Small intestine (tissue), 16 donors: Measurements from ENCODE around the gene TMPRSS7. TPM values are rescaled to one million over a fixed set of nuclear protein-coding genes. Genes with fewer than 3 reads are reported as not detected.

Experiments used
- DNase-seq, 2 donors: peaks; one replicate each; pipeline versions ENCODE4 v3.0.0 to v3.0.0-alpha.2; 2013
- FAIRE-seq: peaks from 2 replicates; lab custom pipeline; 2012; peaks lifted over from hg19 to GRCh38; lab: Jason Lieb, UNC
- H3K27ac ChIP-seq, 3 donors: one replicate each; pipeline ENCODE4 v1.5.1; 2013; ENCODE audit warnings: low read length in 2 of 3, mild to moderate bottlenecking in 2 of 3, control low read depth in 1 of 3, inconsistent platforms in 1 of 3, low read depth in 1 of 3, moderate library complexity in 1 of 3
- H3K27me3 ChIP-seq, 3 donors: one replicate each; pipeline ENCODE4 v1.6.1; 2013; ENCODE audit warnings: low read length in 3 of 3, inconsistent platforms in 1 of 3; ENCODE audit not compliant: control insufficient read depth in 3 of 3, insufficient read depth in 3 of 3
- H3K36me3 ChIP-seq, 3 donors: one replicate each; pipeline ENCODE4 v1.6.1; 2013; ENCODE audit warnings: low read length in 3 of 3, inconsistent platforms in 1 of 3, low read depth in 1 of 3, mild to moderate bottlenecking in 1 of 3, moderate library complexity in 1 of 3; ENCODE audit not compliant: control insufficient read depth in 3 of 3, insufficient read depth in 2 of 3
- H3K4me1 ChIP-seq, 3 donors: one replicate each; pipeline ENCODE4 v1.6.1; 2013; ENCODE audit warnings: low read length in 2 of 3, inconsistent platforms in 1 of 3, low read depth in 1 of 3, mild to moderate bottlenecking in 1 of 3, moderate library complexity in 1 of 3; ENCODE audit not compliant: control insufficient read depth in 3 of 3, insufficient read depth in 2 of 3
- H3K4me3 ChIP-seq, 3 donors: one replicate each; pipeline ENCODE4 v1.5.1; 2013; ENCODE audit warnings: low read length in 3 of 3, control low read depth in 1 of 3, inconsistent platforms in 1 of 3, low read depth in 1 of 3, mild to moderate bottlenecking in 1 of 3, moderate library complexity in 1 of 3
- H3K9me3 ChIP-seq, 2 donors: one replicate each; pipeline ENCODE4 v1.6.1; 2013; ENCODE audit warnings: low read depth in 1 of 2, low read length in 1 of 2; ENCODE audit not compliant: control insufficient read depth in 2 of 2, insufficient read depth in 1 of 2
- WGBS, 3 donors: extraction: QIAGEN DNeasy Blood & Tissue Kit; methylation state at CpG; one replicate each; pipeline ENCODE4 v1.1.7; 2013; 5-methylcytosine and 5-hydroxymethylcytosine counted together
- long read RNA-seq, 10 donors: transcript quantifications; one replicate each; lab custom pipeline, GENCODE V29; 2026
- polyA plus RNA-seq, 4 donors: library from polyadenylated mRNA; stranded (reverse) in 3 of 4; unstranded in 1 of 4; fragments of 200-250 nt in 3 of 4; fragments of 120-200 nt in 1 of 4; gene quantifications; one replicate each; pipeline versions ENCODE4 v1.2.1 to v1.2.3, GENCODE V29; 2013
- donor health status: healthy with polysubstance abuse.
- donor health status: control.
- donor health status: control.
- donor health status: Bipolar disorder and iron deficiency.
- donor health status: healthy.

TMPRSS7 gene
- polyA plus RNA-seq = under 1 TPM in 3 of 4 donors, not detected in 1; 0.22 to 0.81 (median 0.31) TPM
- long read RNA-seq, donor 1 = 0 reads
- long read RNA-seq, donor 2 = 0 reads
- long read RNA-seq, donor 3 = 0 reads
- long read RNA-seq, donor 4 = 0 reads
- long read RNA-seq, donor 5 = 0 reads
- long read RNA-seq, donor 6 = 0 reads
- long read RNA-seq, donor 7 = 0 reads
- long read RNA-seq, donor 8 = 0 reads
- long read RNA-seq, donor 9 = 0 reads
- long read RNA-seq, donor 10 = 0 reads

GRCh38 chr3:112034436-112034835, at the start of gene TMPRSS7:
TMPRSS7 (plus strand) TSS chr3:112034736; CDS start chr3:112034846, 110 bp downstream.
- DNase-seq = no peak

GRCh38 chr3:111986800-111987199, 47.7 kb upstream of the TMPRSS7 start:
- Histone ChIP-seq H3K4me1 (peaks cover 0 to under 1% (median 0%) of the 10 kb centered on the region in 3 donors), H3K36me3 (peaks cover 4 to 9% (median 5%) of the 10 kb centered on the region in 3 donors), H3K27ac (no peak overlapping the region), H3K4me3 (no peak overlapping the region), H3K27me3 (no peaks in the 10 kb centered on the region), H3K9me3 (no peaks in the 10 kb centered on the region)
- 58 to 75% (median 62%) methylated on average over 3 of the region's 3 CpGs for WGBS, 3 donors
- FAIRE-seq = no peak
- no peak for DNase-seq

More at GRCh38 chr3:112034436-112034835, at the start of gene TMPRSS7:
- Histone ChIP-seq H3K27me3 (no peaks in the 10 kb centered on the region), H3K9me3 (peaks cover 0 to 4% of the 10 kb centered on the region in 2 donors), H3K27ac (no peak within 1 kb of the TSS), H3K36me3 (no peaks in the 10 kb centered on the region), H3K4me3 (no peak within 1 kb of the TSS), H3K4me1 (peaks cover 0 to 6% (median 0%) of the 10 kb centered on the region in 3 donors)
- WGBS, 3 donors = 89 to 96% (median 95%) methylated on average over 4 of the region's 4 CpGs
- no peak for FAIRE-seq

GRCh38 chr3:111989061-111989678, 45.4 kb upstream of the TMPRSS7 start:
- H3K9me3 ChIP-seq = no peaks in the 10 kb centered on the region
- H3K4me3 ChIP-seq = no peak overlapping the region
- peaks cover 4 to 9% (median 5%) of the 10 kb centered on the region in 3 donors for H3K36me3 ChIP-seq
- DNase-seq = peak; percentile 63 to 69
- H3K4me1 ChIP-seq = no peaks in the 10 kb centered on the region
- H3K27me3 ChIP-seq = no peaks in the 10 kb centered on the region
- 56 to 66% (median 57%) methylated on average over 3 of the region's 3 CpGs for WGBS, 3 donors
- FAIRE-seq = peak; percentile 83
- no peak overlapping the region for H3K27ac ChIP-seq

- H3K36me3 ChIP-seq = peaks cover 0 to 3% (median 1%) of the 10 kb centered on the region in 3 donors
- H3K27ac ChIP-seq = peak overlapping the region in 1 of 3 donors; percentile 14
- H3K27me3 ChIP-seq = no peaks in the 10 kb centered on the region
- DNase-seq (no peak), FAIRE-seq (no peak)
- WGBS, 3 donors = 74 to 93% (median 81%) methylated on average over 2 of the region's 2 CpGs
- H3K4me1 ChIP-seq = no peaks in the 10 kb centered on the region
- H3K9me3 ChIP-seq = no peaks in the 10 kb centered on the region
- H3K4me3 ChIP-seq = no peak overlapping the region
Observed at GRCh38 chr3:111993038-111993437, 41.5 kb upstream of the TMPRSS7 start.

GRCh38 chr3:111998636-111999483, 35.7 kb upstream of the TMPRSS7 start, which contains the start of gene TAGLN3:
TAGLN3 (plus strand) TSS chr3:111998922; CDS start chr3:111999423, 501 bp downstream.
- no peak for FAIRE-seq
- Histone ChIP-seq H3K9me3 (no peaks in the 10 kb centered on the region), H3K4me1 (peaks cover 0 to 17% (median 5%) of the 10 kb centered on the region in 3 donors), H3K27ac (no peak within 1 kb of the TSS), H3K27me3 (peaks cover 0 to 25% (median 0%) of the 10 kb centered on the region in 3 donors), H3K4me3 (peak within 1 kb of the TSS in 2 of 3 donors; percentile 36 to 42), H3K36me3 (no peaks in the 10 kb centered on the region)
- peak; percentile 50 to 52 for DNase-seq
- 6 to 12% (median 6%) methylated on average over 30 of the region's 30 CpGs for WGBS, 3 donors

- H3K4me3 ChIP-seq = peak overlapping the region in 1 of 3 donors; percentile 42
- H3K4me1 ChIP-seq = peaks cover 0 to 19% (median 5%) of the 10 kb centered on the region in 3 donors
- H3K27me3 ChIP-seq = peaks cover 0 to 25% (median 0%) of the 10 kb centered on the region in 3 donors
- H3K36me3 ChIP-seq = no peaks in the 10 kb centered on the region
- FAIRE-seq (no peak), DNase-seq (no peak)
- H3K27ac ChIP-seq = no peak overlapping the region
- 31 to 37% (median 37%) methylated on average over 19 of the region's 19 CpGs for WGBS, 3 donors
- no peaks in the 10 kb centered on the region for H3K9me3 ChIP-seq
Observed at GRCh38 chr3:111999484-112000324, 34.8 kb upstream of the TMPRSS7 start.

- H3K36me3 ChIP-seq = no peaks in the 10 kb centered on the region
- FAIRE-seq (no peak), DNase-seq (no peak)
- H3K9me3 ChIP-seq = no peaks in the 10 kb centered on the region
- H3K27ac ChIP-seq = no peak overlapping the region
- no peak overlapping the region for H3K4me3 ChIP-seq
- peaks cover 0 to 25% (median 0%) of the 10 kb centered on the region in 3 donors for H3K27me3 ChIP-seq
- peaks cover 0 to 25% (median 5%) of the 10 kb centered on the region in 3 donors for H3K4me1 ChIP-seq
- WGBS, 3 donors = 88 to 91% (median 89%) methylated on average over 5 of the region's 5 CpGs
Observed at GRCh38 chr3:112000367-112000771, 34.2 kb upstream of the TMPRSS7 start.
